K562 (cell line): ENCODE measurements around the gene LRMDA. TPM values are rescaled to one million over a fixed set of nuclear protein-coding genes. Genes with fewer than 3 reads are reported as not detected.

Source experiments
- ATAC-seq: fragments of 200-7000 bp; cut with Tn5 transposase; 3 replicates; pipeline ENCODE4 v1.9.1; 2020; ENCODE audit warnings: moderate library complexity
- BruUV-seq: library from RNA; stranded (reverse); fragments of 400-500 nt; replicated peaks from 2 replicates; lab custom pipeline; 2021; lab: Mats Ljungman, UMichigan
- CTCF ChIA-PET: fragments of 300-600 bp; formaldehyde crosslinking; extraction: SDS; loops from one replicate; lab custom pipeline; 2021; ENCODE audit warnings: low intra/inter-chr PET ratio; lab: Yijun Ruan, JAX
- POLR2A ChIA-PET: fragments of 300-600, 350-650 bp; sonication (Branson Sonifier 250); formaldehyde crosslinking; extraction: SDS; loops from one replicate; lab custom pipeline; 2021; ENCODE audit warnings: antibody characterized with exemption, inconsistent platforms; lab: Yijun Ruan, JAX
- DNase-seq, 4 experiments: peaks; one replicate each; pipeline versions ENCODE4 v3.0.0 to v3.0.0-alpha.2; 2011 to 2018; ENCODE audit warnings: low spot score in 3 of 4, mixed read lengths in 3 of 4; ENCODE audit errors: extremely low read depth in 1 of 4
- FAIRE-seq: peaks from 2 replicates; lab custom pipeline; 2011; peaks lifted over from hg19 to GRCh38; lab: Jason Lieb, UNC
- H2AFZ ChIP-seq: 2 replicates; pipeline ENCODE4 v1.6.0; 2011; ENCODE audit warnings: low read depth, low read length, control low read depth, inconsistent platforms
- H3K27ac ChIP-seq: fragments of 200-600 bp; 3 replicates; pipeline ENCODE4 v1.8.0; 2011; ENCODE audit warnings: low read depth, mild to moderate bottlenecking, control low read depth, inconsistent platforms, low read length, moderate library complexity, mixed read lengths; ENCODE audit errors: extremely low read depth
- H3K27me3 ChIP-seq, 2 experiments: fragments of 300-600 bp in 1 of 2; 2 replicates in 1 of 2; 3 replicates in 1 of 2; pipeline versions ENCODE4 v1.6.0 to v1.8.0; 2011; ENCODE audit warnings: inconsistent platforms in 2 of 2, low read length in 2 of 2, mild to moderate bottlenecking in 1 of 2, mixed read lengths in 1 of 2, moderate library complexity in 1 of 2; ENCODE audit not compliant: control insufficient read depth in 2 of 2, insufficient read depth in 2 of 2
- H3K36me3 ChIP-seq: fragments of 300-600 bp; 3 replicates; pipeline ENCODE4 v1.8.0; 2011; ENCODE audit warnings: mild to moderate bottlenecking, low read length, inconsistent platforms; ENCODE audit not compliant: control insufficient read depth, insufficient read depth
- H3K4me1 ChIP-seq, 2 experiments: fragments of 200-600 bp in 1 of 2; replicated peaks in 1 of 2; 2 replicates in 1 of 2; 3 replicates in 1 of 2; pipeline versions ENCODE4 v1.5.1 to v1.8.0; 2011; ENCODE audit warnings: inconsistent platforms in 2 of 2, low read length in 2 of 2, mild to moderate bottlenecking in 1 of 2, mixed read lengths in 1 of 2, moderate library complexity in 1 of 2; ENCODE audit not compliant: control insufficient read depth in 2 of 2, insufficient read depth in 2 of 2
- H3K4me2 ChIP-seq: 2 replicates; pipeline ENCODE4 v1.6.1; 2011; ENCODE audit warnings: low read length, control low read depth, inconsistent platforms, mixed read lengths; ENCODE audit not compliant: insufficient read depth
- H3K4me3 ChIP-seq: fragments of 200-600 bp; sonication (generic), shearing (Covaris generic); 2 replicates; pipeline ENCODE4 v1.5.1; 2016; ENCODE audit warnings: control low read depth, inconsistent platforms
- H3K79me2 ChIP-seq: fragments of 200-600 bp; 3 replicates; pipeline ENCODE4 v1.8.0; 2011; ENCODE audit warnings: low read length, inconsistent platforms; ENCODE audit not compliant: control insufficient read depth, insufficient read depth
- H3K9ac ChIP-seq, 2 experiments: 2 replicates each; pipeline versions ENCODE4 v1.6.0 to v1.6.1; 2011; ENCODE audit warnings: low read depth in 2 of 2, low read length in 2 of 2, control low read depth in 1 of 2, inconsistent platforms in 1 of 2, mild to moderate bottlenecking in 1 of 2, mixed read lengths in 1 of 2; ENCODE audit not compliant: insufficient read depth in 1 of 2
- H3K9me1 ChIP-seq: one replicate; pipeline ENCODE4 v1.6.0; 2011; ENCODE audit warnings: inconsistent platforms, mild to moderate bottlenecking, low read length, moderate library complexity; ENCODE audit not compliant: control insufficient read depth, insufficient read depth
- H3K9me3 ChIP-seq: replicated peaks from 2 replicates; pipeline ENCODE4 v1.5.1; 2011; ENCODE audit warnings: low read depth, low read length, inconsistent platforms; ENCODE audit not compliant: control insufficient read depth, insufficient read depth
- H4K20me1 ChIP-seq: replicated peaks from 2 replicates; pipeline ENCODE4 v1.6.1; 2011; ENCODE audit warnings: low read length, inconsistent platforms, mixed read lengths; ENCODE audit not compliant: control insufficient read depth, insufficient read depth
- HBP1 ChIP-seq: fragments of 450-650 bp; formaldehyde crosslinking; IDR thresholded peaks from 2 replicates; pipeline ENCODE4 v1.4.0; 2022; ENCODE audit warnings: missing genetic modification characterization
- NFIC ChIP-seq: fragments of 450-650 bp; IDR thresholded peaks from 2 replicates; pipeline ENCODE4 v1.6.1; 2017; ENCODE audit warnings: mild to moderate bottlenecking, inconsistent platforms
- NFIX ChIP-seq: fragments of 250-450 bp; sonication (Bioruptor Pico); IDR thresholded peaks from 2 replicates; pipeline ENCODE4 v1.4.0; 2020; ENCODE audit warnings: low read depth, mild to moderate bottlenecking, moderate library complexity
- PHF8 ChIP-seq: fragments of 200-600 bp; sonication (generic); IDR thresholded peaks from 2 replicates; pipeline ENCODE4 v1.6.1; 2012; ENCODE audit warnings: mixed run types, mild to moderate bottlenecking, inconsistent platforms, low read length, moderate library complexity, borderline replicate concordance
- RBFOX2 ChIP-seq: fragments of 200-400 bp; formaldehyde crosslinking; IDR thresholded peaks from 2 replicates; pipeline ENCODE4 v1.6.1; 2017; ENCODE audit warnings: low read depth, mild to moderate bottlenecking, low read length, moderate library complexity
- ZNF395 ChIP-seq: fragments of 200-800 bp; sonication (Bioruptor generic); IDR thresholded peaks from 2 replicates; pipeline ENCODE4 v1.6.1; 2017; ENCODE audit warnings: missing genetic modification characterization, missing compliant biosample characterization
- in situ Hi-C: fragments of 300-500 bp; cut with MboI; formaldehyde crosslinking; loops from 4 replicates; pipeline ENCODE4 v1.15.0; 2018; ENCODE audit warnings: inconsistent platforms, mixed read lengths
- intact Hi-C: fragments of 100-400 bp; cut with micrococcal nuclease; formaldehyde crosslinking; loops from 2 replicates; pipeline ENCODE4 v1.14.2; 2022
- polyA plus RNA-seq, 8 experiments: library from polyadenylated mRNA; depleted of rRNA in 4 of 8; stranded (reverse) in 5 of 8; unstranded in 3 of 8; fragments of >200 nt; fragmentation: Nextera tagmentation in 2 of 8; fragmentation: Illumina TruSeq in 1 of 8; extraction: Ambion mirVana in 2 of 8; extraction: Trizol in 1 of 8; gene quantifications; 2 replicates each; pipeline versions ENCODE4 v1.2.1 to v1.2.3, GENCODE V29; 2011 to 2014; ENCODE audit warnings: inconsistent platforms in 1 of 8, missing spikeins in 1 of 8
- total RNA-seq, 7 experiments: library from RNA; depleted of rRNA in 6 of 7; stranded (reverse); fragments of >200 nt in 6 of 7; fragmentation: Illumina TruSeq in 2 of 7; extraction: Trizol in 2 of 7; gene quantifications; 2 replicates each; pipeline versions ENCODE4 v1.2.1 to v1.2.3, GENCODE V29; 2011 to 2021; ENCODE audit warnings: low replicate concordance in 1 of 7

Gene LRMDA
- total and polyA plus RNA-seq, 9 of the 15 experiments (the other 6 are each of a cell fraction or from before 2014, with no cell fraction given), result 0.25 TPM; not detected in 8

GRCh38 chr10:75546004-75546403 is 114.6 kb downstream of the LRMDA start:
- FAIRE-seq, result no peak
- TF ChIP-seq NFIC, result peak; percentile 71
- no peak for TF ChIP-seq ZNF395 (CRISPR knock-in tag)
- TF ChIP-seq NFIX (CRISPR knock-in tag), result peak; percentile 36; the same call in 1 of the 2 replicates
- TF ChIP-seq PHF8, result no peak
- no peak for TF ChIP-seq RBFOX2
- no peak for TF ChIP-seq HBP1 (CRISPR knock-in tag)
- H4K20me1 ChIP-seq, result no peaks in the 10 kb centered on the region
- POLR2A ChIA-PET, result interaction anchor here (0.6 to 2.1 kb wide), 3 partner anchors 9 to 149 kb away, joined by 3 to 8 read pairs (median 3); no protein-coding TSS in a partner anchor
- intact Hi-C loops (no loop called here), in situ Hi-C loops (no loop called here)
- H3K9me1 ChIP-seq, result no peaks in the 10 kb centered on the region
- no peaks in the 10 kb centered on the region for H3K4me1 ChIP-seq
- no peak overlapping the region for H3K4me2 ChIP-seq
- H3K27ac ChIP-seq, result no peak overlapping the region
- no peak overlapping the region for H3K9ac ChIP-seq
- no peak overlapping the region for H3K4me3 ChIP-seq
- 0 out of 5 replicates have a peak, but pooled peaks cover 0 to 2% of the 10 kb centered on the region in 2 experiments for H3K27me3 ChIP-seq
- H3K9me3 ChIP-seq, result no peaks in the 10 kb centered on the region
- no peak for DNase-seq
- no peak for ATAC-seq
- no TSS peak for BruUV-seq
- H2AFZ ChIP-seq, result no peak overlapping the region
- no peaks in the 10 kb centered on the region for H3K36me3 ChIP-seq
- CTCF ChIA-PET, result no interaction called here
- H3K79me2 ChIP-seq, result no peaks in the 10 kb centered on the region
